SH-SY5Y (cell line): ENCODE results near the gene CCDC63.

Source experiments
- GATA2 ChIP-seq: IDR thresholded peaks from 2 replicates; pipeline ENCODE4 v1.6.1; 2011; ENCODE audit warnings: mild to moderate bottlenecking, low read depth, low read length
- GATA3 ChIP-seq: IDR thresholded peaks from 2 replicates; pipeline ENCODE4 v1.6.1; 2011; ENCODE audit warnings: low read depth, mild to moderate bottlenecking, low read length, moderate library complexity

Gene CCDC63

GRCh38 chr12:110824342-110824741 lies 22.4 kb upstream of the CCDC63 start:
- no peak for TF ChIP-seq GATA2
- TF ChIP-seq GATA3 = no peak

GRCh38 chr12:110825530-110825929 lies 21.3 kb upstream of the CCDC63 start:
- TF ChIP-seq GATA3 = no peak
- no peak for TF ChIP-seq GATA2

- TF ChIP-seq GATA3 = no peak
- no peak for TF ChIP-seq GATA2
These were observed 20.1 kb upstream of the CCDC63 start for GRCh38 chr12:110826592-110827200.

- TF ChIP-seq GATA2 = no peak
- no peak for TF ChIP-seq GATA3
These were observed 17.5 kb upstream of the CCDC63 start for GRCh38 chr12:110829308-110829707.

GRCh38 chr12:110836291-110836690 lies 10.5 kb upstream of the CCDC63 start:
- TF ChIP-seq GATA3 (no peak), GATA2 (no peak)

GRCh38 chr12:110841007-110841406 lies 5.8 kb upstream of the CCDC63 start:
- no peak for TF ChIP-seq GATA3
- TF ChIP-seq GATA2 = no peak

GRCh38 chr12:110844131-110844530 lies 2.7 kb upstream of the CCDC63 start:
- TF ChIP-seq GATA2 (no peak), GATA3 (no peak)

- no peak for TF ChIP-seq GATA3
- TF ChIP-seq GATA2 = peak; percentile 71
These were observed 2.0 kb upstream of the CCDC63 start for GRCh38 chr12:110844551-110845338.

- no peak for TF ChIP-seq GATA2
- no peak for TF ChIP-seq GATA3
These were observed 1.5 kb upstream of the CCDC63 start for GRCh38 chr12:110845339-110845682.

GRCh38 chr12:110848314-110848923 lies 1.6 kb downstream of the CCDC63 start:
- no peak for TF ChIP-seq GATA3
- TF ChIP-seq GATA2 = no peak

- TF ChIP-seq GATA3 (no peak), GATA2 (no peak)
These were observed 2.4 kb downstream of the CCDC63 start for GRCh38 chr12:110849221-110849620.

- TF ChIP-seq GATA2 (no peak), GATA3 (no peak)
These were observed 3.1 kb downstream of the CCDC63 start for GRCh38 chr12:110849748-110850403.

GRCh38 chr12:110850762-110851161 lies 4.0 kb downstream of the CCDC63 start:
- no peak for TF ChIP-seq GATA2
- no peak for TF ChIP-seq GATA3

- TF ChIP-seq GATA3 (no peak), GATA2 (no peak)
These were observed 7.0 kb downstream of the CCDC63 start for GRCh38 chr12:110853836-110854235.

GRCh38 chr12:110856542-110856941 lies 9.8 kb downstream of the CCDC63 start:
- TF ChIP-seq GATA3 (no peak), GATA2 (no peak)
